ENCODE measurements around the gene KCNN3.
A peak's percentile ranks its signal among the peaks of the same experiment; 100 is the strongest.
"Not testable (repeated sequence)": the region's sequence is repeated elsewhere in the genome, so short reads cannot be mapped to it uniquely, and the experiment has no call there.

KCNN3 gene

DNA sequence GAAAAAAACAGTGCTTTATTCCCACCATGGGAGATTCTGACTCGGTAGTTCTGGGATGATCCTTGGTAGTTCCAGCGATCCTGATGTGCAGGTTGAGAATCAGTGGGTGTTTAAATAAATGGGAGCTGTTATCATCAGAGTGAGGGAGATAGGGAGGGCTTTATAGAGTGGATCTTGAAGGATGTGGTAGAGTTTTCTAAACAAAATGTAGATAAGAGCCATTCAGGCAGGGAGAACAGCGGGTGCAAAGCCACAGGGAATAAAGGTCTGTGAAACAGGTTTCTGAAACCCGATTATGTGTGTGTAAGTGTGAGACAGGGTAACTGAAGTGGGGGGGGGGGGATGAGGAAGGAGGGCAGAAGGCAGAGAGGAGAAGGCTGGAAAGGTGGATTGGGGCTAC, 186.3 kb downstream of the KCNN3 start:
- FAIRE-seq (no peak), DNase-seq (ENCODE audit: insufficient read length, low spot score) (no peak)
- no peak for TF ChIP-seq POLR2A (IDR thresholded peaks at IDR 0.05; ENCODE audit: low read depth, low read length)

DNA sequence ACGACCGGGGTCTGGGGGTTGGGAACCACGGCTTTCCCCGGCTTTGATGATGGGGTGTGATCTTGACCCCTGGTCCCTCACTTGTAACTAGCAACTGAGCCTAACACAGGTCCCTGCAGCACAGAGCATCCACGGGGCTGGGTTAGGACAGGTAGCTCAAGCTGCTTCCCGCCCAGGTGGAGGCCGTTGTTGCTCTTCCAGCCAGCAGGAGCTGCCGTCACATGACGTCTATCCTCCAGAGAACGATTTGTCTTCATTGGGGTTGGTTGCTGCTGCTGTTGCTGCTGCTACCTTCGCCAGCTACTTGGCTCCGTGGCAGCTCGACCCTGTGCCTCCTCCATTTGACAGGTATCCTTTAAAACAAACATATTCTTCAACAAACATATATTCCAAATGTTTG, 187.8 kb downstream of the KCNN3 start:
- FAIRE-seq, result no peak
- DNase-seq (ENCODE audit: insufficient read length, low spot score), result no peak
- no peak for TF ChIP-seq POLR2A (IDR thresholded peaks at IDR 0.05; ENCODE audit: low read depth, low read length)

DNA sequence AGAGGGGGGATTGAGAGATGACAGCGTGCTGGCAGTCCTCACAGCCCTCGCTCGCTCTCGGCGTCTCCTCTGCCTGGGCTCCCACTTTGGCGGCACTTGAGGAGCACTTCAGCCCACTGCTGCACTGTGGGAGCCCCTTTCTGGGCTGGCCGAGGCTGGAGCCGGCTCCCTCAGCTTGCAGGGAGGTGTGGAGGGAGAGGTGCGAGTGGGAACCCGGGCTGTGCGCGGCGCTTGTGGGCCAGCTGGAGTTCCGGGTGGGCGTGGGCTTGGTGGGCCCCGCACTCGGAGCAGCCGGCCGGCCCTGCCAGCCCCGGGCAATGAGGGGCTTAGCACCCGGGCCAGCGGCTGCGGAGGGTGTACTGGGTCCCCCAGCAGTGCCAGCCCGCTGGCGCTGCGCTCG, 192.2 kb downstream of the KCNN3 start:
- FAIRE-seq, result not testable (repeated sequence)

DNA sequence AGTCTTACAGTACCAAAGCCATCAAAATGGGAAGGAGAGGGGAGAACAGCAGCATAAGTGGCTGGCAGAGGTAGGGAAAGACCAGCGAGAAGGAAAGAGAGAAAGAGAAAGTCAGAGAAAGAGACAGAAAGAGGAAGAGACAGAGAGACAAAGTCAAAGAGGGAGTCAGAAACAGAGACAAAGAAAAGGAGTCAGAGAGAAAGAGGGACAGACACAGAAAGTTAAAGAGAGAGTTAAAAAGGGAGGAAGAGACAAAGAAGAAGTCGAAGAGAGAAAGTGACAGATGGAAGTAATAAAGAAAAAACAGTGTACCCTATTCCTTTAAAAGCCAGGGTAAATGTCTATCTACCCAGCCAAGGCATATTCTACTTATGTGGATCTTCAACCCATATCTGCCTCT, 193.2 kb downstream of the KCNN3 start:
- FAIRE-seq; DNase-seq (ENCODE audit: insufficient read length, low spot score): not testable (repeated sequence)

More for the DNA sequence above, 192.2 kb downstream of the KCNN3 start:
- not testable (repeated sequence) for DNase-seq (ENCODE audit: insufficient read length, low spot score)

DNA sequence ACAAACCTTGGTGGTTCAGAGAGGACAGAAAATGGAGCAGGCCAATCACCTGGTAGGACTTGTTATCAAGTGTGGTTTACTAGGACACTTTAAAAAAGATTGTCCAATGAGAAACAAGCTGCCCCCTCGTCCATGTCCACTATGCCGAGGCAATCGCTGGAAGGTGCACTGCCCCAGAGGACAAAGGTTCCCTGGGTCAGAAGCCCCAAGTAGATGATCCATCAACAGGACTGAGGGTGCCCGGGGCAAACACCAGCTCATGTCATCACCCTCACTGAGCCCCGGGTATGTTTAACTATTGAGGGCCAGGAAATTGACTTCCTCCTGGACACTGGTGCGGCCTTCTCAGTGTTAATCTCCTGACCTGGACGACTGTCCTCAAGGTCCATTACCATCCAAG, 195.6 kb downstream of the KCNN3 start:
- DNase-seq (ENCODE audit: insufficient read length, low spot score); FAIRE-seq: not testable (repeated sequence)

DNA sequence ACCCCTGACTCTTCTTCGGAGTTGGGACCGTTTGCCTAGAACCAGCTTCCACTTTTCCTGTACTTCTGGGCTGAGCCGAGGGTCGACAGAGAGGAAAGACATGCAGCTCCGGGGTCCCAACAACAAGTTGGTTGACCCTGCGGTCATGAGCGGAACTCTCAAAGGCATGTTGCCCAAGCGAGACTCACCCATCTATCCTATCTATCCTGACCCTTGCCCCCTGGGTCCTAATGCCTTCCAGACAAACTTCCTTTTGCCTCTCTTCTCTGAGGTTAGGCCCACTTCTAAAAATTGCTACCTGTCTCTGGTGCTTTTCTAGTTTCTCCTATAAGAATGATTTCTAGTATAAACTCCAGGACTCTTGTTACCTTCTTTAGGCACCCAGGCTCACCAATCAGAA, 197.8 kb downstream of the KCNN3 start:
- not testable (repeated sequence) for DNase-seq (ENCODE audit: insufficient read length, low spot score); FAIRE-seq

- FAIRE-seq; DNase-seq (ENCODE audit: insufficient read length, low spot score): not testable (repeated sequence)
Observed at GRCh38 chr1:154671412-154671811, 198.7 kb downstream of the KCNN3 start.

DNA sequence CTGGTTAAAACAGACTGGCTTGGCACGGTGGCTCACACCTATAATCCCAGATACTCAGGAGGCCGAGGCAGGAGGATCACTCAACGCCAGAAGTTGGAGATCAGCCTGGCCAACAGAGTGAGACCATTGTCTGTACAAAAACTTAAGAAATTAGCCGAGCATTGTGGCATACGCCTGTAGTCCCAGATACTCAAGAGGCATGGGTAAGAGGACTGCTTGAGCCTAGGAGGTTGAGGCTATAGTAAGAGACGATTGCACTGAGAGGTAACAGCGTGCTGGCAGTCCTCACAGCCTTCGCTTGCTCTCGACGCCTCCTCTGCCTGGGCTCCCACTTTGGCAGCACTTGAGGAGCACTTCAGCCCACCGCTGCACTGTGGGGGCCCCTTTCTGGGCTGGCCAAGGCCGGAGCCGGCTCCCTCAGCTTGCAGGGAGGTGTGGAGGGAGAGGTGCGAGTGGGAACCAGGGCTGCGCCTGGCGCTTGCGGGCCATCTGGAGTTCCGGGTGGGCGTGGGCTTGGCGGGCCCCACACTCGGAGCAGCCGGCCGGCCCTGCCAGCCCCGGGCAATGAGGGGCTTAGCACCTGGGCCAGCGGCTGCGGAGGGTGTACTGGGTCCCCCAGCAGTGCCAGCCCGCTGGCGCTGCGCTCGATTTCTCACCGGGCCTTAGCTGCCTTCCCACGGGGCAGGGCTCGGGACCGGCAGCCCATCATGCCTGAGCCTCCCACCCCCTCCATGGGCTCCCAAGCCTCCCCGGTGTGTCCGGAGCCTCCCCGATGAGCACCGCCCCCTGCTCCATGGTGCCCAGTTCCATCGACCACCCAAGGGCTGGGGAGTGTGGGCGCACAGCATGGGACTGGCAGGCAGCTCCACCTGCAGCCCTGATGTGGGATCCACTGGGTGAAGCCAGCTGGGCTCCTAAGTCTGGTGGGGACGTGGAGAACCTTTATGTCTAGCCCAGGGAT, 199.5 kb downstream of the KCNN3 start:
- FAIRE-seq, result not testable (repeated sequence)

GRCh38 chr1:154669464-154670282, 200.4 kb downstream of the KCNN3 start:
- no peak for TF ChIP-seq POLR2A (IDR thresholded peaks at IDR 0.05; ENCODE audit: low read depth, low read length)
- FAIRE-seq (no peak), DNase-seq (ENCODE audit: insufficient read length, low spot score) (peak; percentile 79)

More for the DNA sequence above, 199.5 kb downstream of the KCNN3 start:
- DNase-seq (ENCODE audit: insufficient read length, low spot score), result not testable (repeated sequence)

DNA sequence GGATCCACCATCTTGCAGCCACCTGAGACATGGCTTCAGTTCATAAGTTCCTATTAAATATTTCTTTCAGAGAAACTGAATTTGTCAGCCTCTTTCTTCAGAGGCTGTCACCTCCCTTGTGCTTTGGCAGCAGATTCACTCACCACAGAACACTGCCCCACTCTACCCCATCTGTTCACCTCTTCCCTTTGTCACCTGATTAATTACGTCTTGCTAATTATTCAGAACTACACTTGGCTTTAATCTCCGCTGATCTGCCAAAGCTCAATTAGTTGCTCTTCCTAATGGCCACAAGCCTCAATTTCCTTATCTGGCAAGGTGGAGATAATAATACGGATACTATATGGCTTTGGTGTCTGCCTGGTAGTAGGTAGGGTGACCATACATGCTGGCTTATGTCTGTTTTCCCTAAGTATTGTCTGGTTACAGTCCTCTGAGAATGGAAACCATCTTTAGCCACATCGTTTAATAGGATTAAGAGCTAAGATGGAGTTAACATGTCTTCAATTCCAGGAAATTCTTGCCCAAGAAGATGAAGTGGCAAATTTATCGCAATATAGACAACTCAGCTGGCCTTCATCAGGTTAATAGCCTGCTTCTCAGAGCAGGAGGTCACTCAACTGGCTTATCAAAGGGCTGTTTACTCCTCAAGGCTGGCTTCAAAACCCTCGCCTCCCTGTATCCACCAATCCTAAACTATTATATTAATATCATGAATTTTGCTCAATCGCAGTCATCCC, 203.9 kb downstream of the KCNN3 start:
- TF ChIP-seq POLR2A (IDR thresholded peaks at IDR 0.05; ENCODE audit: low read depth, low read length), result no peak
- FAIRE-seq (no peak), DNase-seq (ENCODE audit: insufficient read length, low spot score) (no peak)

DNA sequence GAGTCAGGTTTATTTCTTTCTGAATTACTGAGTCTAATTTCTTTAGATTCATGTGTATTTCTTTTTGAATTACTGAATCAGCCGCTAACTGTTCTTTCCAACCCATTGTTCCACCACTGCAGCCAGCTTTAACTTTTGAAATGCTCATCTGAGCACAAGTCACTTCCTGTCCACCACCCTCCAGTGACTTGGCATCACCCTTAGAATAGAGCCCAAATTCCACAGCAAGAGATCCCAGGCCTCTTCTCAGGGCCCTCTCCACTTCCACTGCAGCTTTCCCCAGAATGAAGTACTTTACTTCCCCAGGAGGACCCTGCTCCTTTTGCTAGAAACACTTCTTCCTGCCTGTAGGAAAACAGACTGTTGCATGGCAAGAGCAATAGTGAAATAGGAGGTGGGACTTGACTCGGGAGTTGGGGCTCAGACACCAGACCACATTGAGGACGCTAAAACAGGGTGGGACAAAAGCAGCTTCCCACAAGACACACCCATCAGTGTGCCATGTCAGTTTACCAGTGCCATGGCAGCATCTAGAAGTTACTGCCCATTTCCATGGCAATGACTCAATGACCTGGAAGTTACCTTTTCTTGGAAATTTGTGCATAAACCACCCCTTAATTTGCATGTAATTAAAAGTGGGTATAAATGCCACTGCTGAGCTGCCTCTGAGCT, 205.6 kb downstream of the KCNN3 start:
- TF ChIP-seq POLR2A (IDR thresholded peaks at IDR 0.05; ENCODE audit: low read depth, low read length), result no peak
- DNase-seq (ENCODE audit: insufficient read length, low spot score) (no peak), FAIRE-seq (no peak)

DNA sequence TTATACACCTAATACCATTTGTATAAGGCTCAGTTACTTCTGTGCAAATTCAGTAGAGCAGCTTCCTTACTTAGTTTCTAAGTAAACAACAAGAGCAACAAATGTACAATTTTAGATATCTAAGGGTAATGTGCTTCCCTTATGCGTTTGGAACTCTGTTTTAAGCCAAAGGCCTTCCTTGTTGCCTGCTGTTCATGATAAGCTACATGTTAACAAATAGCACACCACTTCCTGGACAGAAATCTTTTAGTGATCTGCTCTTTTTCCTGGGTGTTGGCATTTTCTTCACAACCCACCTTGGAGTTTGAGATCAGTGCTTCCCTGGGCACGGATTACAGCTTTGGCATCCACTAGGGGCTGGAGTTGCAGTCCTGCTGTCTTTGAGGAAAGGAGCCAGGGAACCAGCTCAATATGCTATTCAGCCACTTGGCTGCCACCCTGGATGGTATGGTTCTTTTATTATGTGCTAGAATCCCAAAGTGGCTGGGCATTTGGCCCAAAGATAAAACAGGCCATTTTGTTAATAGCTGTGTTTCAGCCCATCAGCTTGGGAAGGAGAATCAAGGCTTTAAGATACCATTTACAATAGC, 206.5 kb downstream of the KCNN3 start:
- no peak for TF ChIP-seq POLR2A (IDR thresholded peaks at IDR 0.05; ENCODE audit: low read depth, low read length)
- no peak for DNase-seq (ENCODE audit: insufficient read length, low spot score)

GRCh38 chr1:154661110-154661509, 209.0 kb downstream of the KCNN3 start:
- no peak for FAIRE-seq

More for the DNA sequence above, 206.5 kb downstream of the KCNN3 start:
- FAIRE-seq, result no peak

More at GRCh38 chr1:154661110-154661509, 209.0 kb downstream of the KCNN3 start:
- TF ChIP-seq POLR2A (IDR thresholded peaks at IDR 0.05; ENCODE audit: low read depth, low read length), result no peak
- DNase-seq (ENCODE audit: insufficient read length, low spot score), result no peak

All from H54 (cell line).